Neural progenitor cell (in vitro differentiated cells): ENCODE data around the gene CDC14A. TPM values are rescaled to one million over a fixed set of nuclear protein-coding genes. Genes with fewer than 3 reads are reported as not detected.

Source experiments
- DNase-seq: peaks from one replicate; pipeline ENCODE4 v3.0.0-alpha.2; 2016; ENCODE audit warnings: low spot score
- H2AFZ ChIP-seq: fragments of 200-600 bp; sonication (generic); replicated peaks from 2 replicates; pipeline ENCODE4 v1.6.1; 2016; ENCODE audit warnings: antibody characterized with exemption
- H3F3A ChIP-seq: fragments of 200-600 bp; sonication (generic); 2 replicates; pipeline ENCODE4 v1.6.1; 2016; ENCODE audit warnings: antibody characterized with exemption, low read depth
- H3K27ac ChIP-seq: fragments of 200-600 bp; sonication (generic); 2 replicates; pipeline ENCODE4 v1.5.1; 2016; ENCODE audit warnings: mild to moderate bottlenecking
- H3K27me3 ChIP-seq: fragments of 200-600 bp; sonication (generic); 2 replicates; pipeline ENCODE4 v1.6.1; 2016; ENCODE audit warnings: mild to moderate bottlenecking, moderate library complexity
- H3K36me3 ChIP-seq: fragments of 200-600 bp; sonication (generic); 2 replicates; pipeline ENCODE4 v1.5.1; 2016
- H3K4me1 ChIP-seq: fragments of 200-600 bp; sonication (generic); 2 replicates; pipeline ENCODE4 v1.6.1; 2016; ENCODE audit warnings: mixed run types
- H3K4me2 ChIP-seq: fragments of 200-600 bp; sonication (generic); 2 replicates; pipeline ENCODE4 v1.6.1; 2016
- H3K4me3 ChIP-seq: fragments of 200-600 bp; sonication (generic); 2 replicates; pipeline ENCODE4 v1.5.1; 2016
- H3K79me2 ChIP-seq: fragments of 200-600 bp; sonication (generic); 2 replicates; pipeline ENCODE4 v1.6.1; 2016; ENCODE audit warnings: low read depth
- H3K9ac ChIP-seq: fragments of 200-600 bp; sonication (generic); 2 replicates; pipeline ENCODE4 v1.6.1; 2016
- H3K9me3 ChIP-seq: fragments of 200-600 bp; sonication (generic); 2 replicates; pipeline ENCODE4 v1.5.1; 2016; ENCODE audit warnings: low read depth
- H4K20me1 ChIP-seq: fragments of 200-600 bp; sonication (generic); 2 replicates; pipeline ENCODE4 v1.6.1; 2016; ENCODE audit warnings: low read depth
- H3K27ac Mint-ChIP-seq: 3 replicates; pipeline ENCODE4 v1.8.0; 2021; ENCODE audit warnings: mixed read lengths
- H3K27me3 Mint-ChIP-seq: 2 replicates; pipeline ENCODE4 v1.8.0; 2022; ENCODE audit warnings: low read depth, mild to moderate bottlenecking, inconsistent platforms, moderate library complexity, mixed read lengths; ENCODE audit not compliant: insufficient read depth
- H3K36me3 Mint-ChIP-seq: 3 replicates; pipeline ENCODE4 v1.8.0; 2021; ENCODE audit warnings: mixed read lengths
- H3K4me1 Mint-ChIP-seq: 3 replicates; pipeline ENCODE4 v1.8.0; 2021; ENCODE audit warnings: mixed read lengths
- H3K4me3 Mint-ChIP-seq: 3 replicates; pipeline ENCODE4 v1.8.0; 2021; ENCODE audit warnings: mild to moderate bottlenecking, moderate library complexity, mixed read lengths
- H3K9me3 Mint-ChIP-seq: 3 replicates; pipeline ENCODE4 v1.8.0; 2020; ENCODE audit warnings: mixed read lengths
- CTCF ChIP-seq: fragments of 200-600 bp; sonication (generic); IDR thresholded peaks from 2 replicates; pipeline ENCODE4 v1.5.1; 2017; ENCODE audit warnings: antibody characterized with exemption, mild to moderate bottlenecking
- EZH2 ChIP-seq: fragments of 200-600 bp; sonication (generic); IDR thresholded peaks from 2 replicates; pipeline ENCODE4 v1.6.1; 2017; ENCODE audit warnings: antibody characterized with exemption, mild to moderate bottlenecking, moderate library complexity
- EZH2phosphoT487 ChIP-seq: fragments of 200-600 bp; sonication (generic); IDR thresholded peaks from 2 replicates; pipeline ENCODE4 v1.6.1; 2017; ENCODE audit warnings: antibody characterized with exemption
- total RNA-seq: library from RNA; depleted of rRNA; stranded (reverse); fragments of >200 nt; gene quantifications from 2 replicates; pipeline ENCODE4 v1.2.3, GENCODE V29; 2015; ENCODE audit warnings: low replicate concordance

CDC14A gene
- total RNA-seq, 1 donor from 2014 or later, result 37.0 TPM

- H3K9me3 Mint-ChIP-seq, result peaks cover 5% of the 10 kb centered on the region
- peaks cover 3% of the 10 kb centered on the region for H3K36me3 ChIP-seq
Observed at GRCh38 chr1:100309863-100310262, 42.4 kb upstream of the CDC14A start.

GRCh38 chr1:100313382-100313781 lies 38.9 kb upstream of the CDC14A start:
- H3K4me3 ChIP-seq, result no peak overlapping the region
- no peaks in the 10 kb centered on the region for H3K36me3 Mint-ChIP-seq

More at GRCh38 chr1:100309863-100310262, 42.4 kb upstream of the CDC14A start:
- H3K27me3 Mint-ChIP-seq, result peaks cover 3% of the 10 kb centered on the region
- H3K36me3 Mint-ChIP-seq, result no peaks in the 10 kb centered on the region
- no peaks in the 10 kb centered on the region for H3K27me3 ChIP-seq
- H3K4me2 ChIP-seq, result no peak overlapping the region
- DNase-seq, result no peak
- H3K4me3 ChIP-seq, result no peak overlapping the region
- H3K9me3 ChIP-seq, result no peaks in the 10 kb centered on the region
- no peak overlapping the region for H2AFZ ChIP-seq
- H4K20me1 ChIP-seq, result no peaks in the 10 kb centered on the region
- peaks cover 18% of the 10 kb centered on the region for H3K4me1 ChIP-seq
- H3K4me1 Mint-ChIP-seq, result no peaks in the 10 kb centered on the region
- no peak overlapping the region for H3K27ac Mint-ChIP-seq
- TF ChIP-seq CTCF (no peak), EZH2 (no peak), EZH2phosphoT487 (no peak)
- H3K4me3 Mint-ChIP-seq, result no peak overlapping the region
- no peak overlapping the region for H3K27ac ChIP-seq
- H3K9ac ChIP-seq, result no peak overlapping the region
- no peaks in the 10 kb centered on the region for H3F3A ChIP-seq
- H3K79me2 ChIP-seq, result no peaks in the 10 kb centered on the region

GRCh38 chr1:100316622-100317021 lies 35.7 kb upstream of the CDC14A start:
- H3K27me3 ChIP-seq, result no peaks in the 10 kb centered on the region
- no peak overlapping the region for H3K9ac ChIP-seq
- no peaks in the 10 kb centered on the region for H4K20me1 ChIP-seq
- Mint-ChIP-seq H3K27me3 (no peaks in the 10 kb centered on the region), H3K36me3 (no peaks in the 10 kb centered on the region), H3K4me3 (no peak overlapping the region), H3K27ac (no peak overlapping the region), H3K9me3 (peaks cover 2% of the 10 kb centered on the region), H3K4me1 (peaks cover 3% of the 10 kb centered on the region)
- no peaks in the 10 kb centered on the region for H3F3A ChIP-seq
- no peak for TF ChIP-seq CTCF
- no peak for TF ChIP-seq EZH2phosphoT487
- no peak for TF ChIP-seq EZH2
- no peak for DNase-seq
- peaks cover 8% of the 10 kb centered on the region for H3K4me1 ChIP-seq
- no peak overlapping the region for H3K4me3 ChIP-seq
- no peak overlapping the region for H3K27ac ChIP-seq
- H3K9me3 ChIP-seq, result no peaks in the 10 kb centered on the region
- H2AFZ ChIP-seq, result no peak overlapping the region
- no peak overlapping the region for H3K4me2 ChIP-seq
- H3K79me2 ChIP-seq, result no peaks in the 10 kb centered on the region
- H3K36me3 ChIP-seq, result no peaks in the 10 kb centered on the region

More at GRCh38 chr1:100313382-100313781, 38.9 kb upstream of the CDC14A start:
- Histone ChIP-seq H3K9ac (no peak overlapping the region), H4K20me1 (no peaks in the 10 kb centered on the region), H3K4me1 (peaks cover 8% of the 10 kb centered on the region), H3K9me3 (no peaks in the 10 kb centered on the region), H3K27ac (no peak overlapping the region), H3K27me3 (no peaks in the 10 kb centered on the region), H3K79me2 (no peaks in the 10 kb centered on the region), H2AFZ (peak overlapping the region; percentile 32), H3F3A (no peaks in the 10 kb centered on the region), H3K4me2 (peak overlapping the region; percentile 5), H3K36me3 (no peaks in the 10 kb centered on the region)
- TF ChIP-seq EZH2, result no peak
- no peak for TF ChIP-seq EZH2phosphoT487
- no peak for TF ChIP-seq CTCF
- no peak for DNase-seq
- Mint-ChIP-seq H3K4me3 (no peak overlapping the region), H3K27ac (no peak overlapping the region), H3K9me3 (peaks cover 7% of the 10 kb centered on the region), H3K27me3 (no peaks in the 10 kb centered on the region), H3K4me1 (no peaks in the 10 kb centered on the region)
